ENCODE results near the gene PTAFR. TPM values are rescaled to one million over a fixed set of nuclear protein-coding genes. Genes with fewer than 3 reads are reported as not detected.

The PTAFR gene
- total RNA-seq, 2 donors from 2014 or later = 2.3 to 3.6 TPM

- no peaks in the 10 kb centered on the region for H3K36me3 ChIP-seq (replicated peaks in 1 of 2; ENCODE audit: insufficient read depth in 1 of 2, low read depth in 2 of 2)
- 64 to 73% methylated on average over 4 of the region's 4 CpGs for WGBS, 2 donors
- H3K27ac ChIP-seq = no peak overlapping the region
- H3K27me3 ChIP-seq = no peaks in the 10 kb centered on the region
- H3K4me1 ChIP-seq = no peaks in the 10 kb centered on the region
- TF ChIP-seq POLR2A (IDR thresholded peaks at IDR 0.05) (no peak), CTCF (IDR thresholded peaks at IDR 0.05) (no peak)
- no peak overlapping the region for H3K4me3 ChIP-seq
- no peak for DNase-seq
- intact Hi-C loops (cut with DNase I) = no loop called here
- no peaks in the 10 kb centered on the region for H3K9me3 ChIP-seq
- ATAC-seq = no peak
Observed at GRCh38 chr1:28136922-28137613, 39.4 kb downstream of the PTAFR start.

GRCh38 chr1:28136169-28136921, 40.1 kb downstream of the PTAFR start:
- TF ChIP-seq CTCF (IDR thresholded peaks at IDR 0.05) (no peak), POLR2A (IDR thresholded peaks at IDR 0.05) (no peak)
- intact Hi-C loops (cut with DNase I) = no loop called here
- ATAC-seq = no peak
- 67 to 70% methylated on average over 8 of the region's 8 CpGs for WGBS, 2 donors
- no peak overlapping the region for H3K4me3 ChIP-seq
- H3K4me1 ChIP-seq = no peaks in the 10 kb centered on the region
- no peaks in the 10 kb centered on the region for H3K27me3 ChIP-seq
- DNase-seq = no peak
- H3K36me3 ChIP-seq (replicated peaks in 1 of 2; ENCODE audit: insufficient read depth in 1 of 2, low read depth in 2 of 2) = no peaks in the 10 kb centered on the region
- no peaks in the 10 kb centered on the region for H3K9me3 ChIP-seq
- H3K27ac ChIP-seq = no peak overlapping the region

- DNase-seq (peak in 1 of 4 donors; percentile 35), ATAC-seq (no peak)
- no peaks in the 10 kb centered on the region for H3K9me3 ChIP-seq
- intact Hi-C loops (cut with DNase I) = no loop called here
- H3K4me3 ChIP-seq = no peak overlapping the region
- WGBS, 2 donors = 60 to 77% methylated on average over 14 of the region's 14 CpGs
- H3K36me3 ChIP-seq (replicated peaks in 1 of 2; ENCODE audit: insufficient read depth in 1 of 2, low read depth in 2 of 2) = no peaks in the 10 kb centered on the region
- TF ChIP-seq CTCF (IDR thresholded peaks at IDR 0.05) (no peak), POLR2A (IDR thresholded peaks at IDR 0.05) (no peak)
- H3K27me3 ChIP-seq = no peaks in the 10 kb centered on the region
- no peaks in the 10 kb centered on the region for H3K4me1 ChIP-seq
- H3K27ac ChIP-seq = no peak overlapping the region
Observed at GRCh38 chr1:28135371-28136168, 40.9 kb downstream of the PTAFR start.

GRCh38 chr1:28134651-28135207, 41.8 kb downstream of the PTAFR start:
- H3K27me3 ChIP-seq = no peaks in the 10 kb centered on the region
- no peak for DNase-seq
- no peak for TF ChIP-seq POLR2A (IDR thresholded peaks at IDR 0.05)
- 84 to 89% methylated on average over 2 of the region's 2 CpGs for WGBS, 2 donors
- no peaks in the 10 kb centered on the region for H3K9me3 ChIP-seq
- intact Hi-C loops (cut with DNase I) = no loop called here
- ATAC-seq = no peak
- H3K4me3 ChIP-seq = no peak overlapping the region
- H3K4me1 ChIP-seq = no peaks in the 10 kb centered on the region
- H3K36me3 ChIP-seq (replicated peaks in 1 of 2; ENCODE audit: insufficient read depth in 1 of 2, low read depth in 2 of 2) = no peaks in the 10 kb centered on the region
- no peak overlapping the region for H3K27ac ChIP-seq

Data from body of pancreas (tissue), 4 donors.